NCI-H1105 treated with DMSO at 0.1 percent for 48 hours (cell line): ENCODE measurements around the gene ASB3.
"Not testable (repeated sequence)": the region's sequence is repeated elsewhere in the genome, so short reads cannot be mapped to it uniquely, and the experiment has no call there.

ENCODE experiments used
- DNase-seq: peaks from one replicate; lab custom pipeline; 2025; lab: John Stamatoyannopoulos, UW

The ASB3 gene

DNA sequence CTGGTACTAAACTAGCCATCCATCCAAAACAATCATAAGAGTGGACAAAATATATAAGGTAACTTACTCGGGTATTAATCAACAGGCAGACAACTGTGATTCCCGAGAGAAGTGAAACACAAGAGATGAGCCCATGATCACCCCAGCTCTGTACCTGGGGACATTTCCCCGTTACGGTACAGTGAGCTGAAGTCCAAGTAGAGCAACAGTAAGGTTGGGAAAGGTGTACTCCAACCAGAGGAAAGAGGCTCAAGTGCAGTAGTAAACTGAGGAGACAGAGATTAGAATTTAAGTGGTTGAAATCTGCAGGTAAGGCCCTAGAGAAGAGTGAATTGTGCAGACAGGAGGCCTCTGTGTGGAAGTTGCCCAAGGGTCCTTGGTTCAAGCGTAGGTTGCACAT lies 49.7 kb downstream of the ASB3 start:
- no peak for DNase-seq

DNA sequence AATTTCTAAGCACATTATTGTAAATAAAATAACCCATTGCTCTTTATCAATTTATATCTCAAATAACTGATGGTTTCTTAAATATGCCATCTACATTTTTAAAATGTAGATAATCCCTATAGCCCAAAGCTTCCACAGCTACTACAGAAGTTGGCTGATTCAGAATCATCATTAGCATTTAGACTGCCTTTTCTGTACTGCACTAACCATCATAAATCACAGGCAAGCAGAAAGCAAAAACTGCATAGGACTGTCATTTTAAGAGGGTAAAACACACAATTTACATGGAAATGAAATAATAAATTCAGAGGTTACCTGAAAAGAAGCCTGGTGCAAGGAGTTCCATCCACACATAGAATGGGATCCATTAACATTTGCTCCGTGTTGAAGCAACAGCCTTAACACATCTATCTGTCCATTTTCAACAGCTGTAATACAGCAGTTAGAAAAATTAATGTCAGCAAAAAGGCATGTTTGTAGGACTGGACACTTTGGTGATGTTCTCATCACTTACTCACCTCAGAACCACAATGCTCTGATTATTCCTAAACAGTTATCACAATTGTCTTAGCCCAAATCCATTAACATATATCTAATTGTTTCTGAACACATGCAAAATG lies 57.5 kb downstream of the ASB3 start:
- no peak for DNase-seq

DNA sequence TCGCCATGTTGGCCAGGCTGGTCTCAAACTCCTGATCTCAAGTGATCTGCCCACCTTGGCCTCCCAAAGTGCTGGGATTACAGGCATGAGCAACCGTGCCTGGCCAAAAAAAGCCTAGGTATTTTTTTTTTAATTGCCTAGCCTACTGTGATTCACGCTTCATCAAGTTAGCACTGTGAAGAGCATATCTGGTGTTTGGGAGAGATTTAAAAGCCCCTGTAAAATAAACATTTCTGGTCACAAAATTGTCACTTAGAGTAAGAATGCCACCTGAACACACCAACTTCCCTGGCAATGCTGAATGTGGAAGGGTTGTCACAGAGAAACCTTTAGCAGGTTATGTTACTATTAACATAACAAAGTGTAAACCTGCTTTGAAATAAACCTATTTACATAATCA lies 58.8 kb downstream of the ASB3 start:
- no peak for DNase-seq

DNA sequence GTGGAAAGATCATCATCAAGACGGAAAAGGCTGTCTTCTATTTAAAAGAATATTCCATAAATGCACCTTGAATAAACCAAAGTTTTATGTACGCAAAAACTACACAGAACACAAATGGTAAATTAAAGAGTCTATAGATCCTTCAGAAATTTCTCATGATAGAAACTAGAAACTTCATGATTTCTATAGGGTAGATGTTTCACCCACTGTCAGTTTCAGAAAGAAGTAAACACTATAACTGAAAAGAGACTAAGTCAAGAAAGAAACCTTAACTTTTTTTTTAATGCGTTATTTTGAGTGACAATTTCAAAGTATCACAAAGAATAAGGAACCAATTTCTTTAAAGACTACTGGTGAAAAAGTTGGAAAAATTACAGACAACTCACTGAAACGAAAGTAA lies 61.1 kb downstream of the ASB3 start:
- DNase-seq = no peak

DNA sequence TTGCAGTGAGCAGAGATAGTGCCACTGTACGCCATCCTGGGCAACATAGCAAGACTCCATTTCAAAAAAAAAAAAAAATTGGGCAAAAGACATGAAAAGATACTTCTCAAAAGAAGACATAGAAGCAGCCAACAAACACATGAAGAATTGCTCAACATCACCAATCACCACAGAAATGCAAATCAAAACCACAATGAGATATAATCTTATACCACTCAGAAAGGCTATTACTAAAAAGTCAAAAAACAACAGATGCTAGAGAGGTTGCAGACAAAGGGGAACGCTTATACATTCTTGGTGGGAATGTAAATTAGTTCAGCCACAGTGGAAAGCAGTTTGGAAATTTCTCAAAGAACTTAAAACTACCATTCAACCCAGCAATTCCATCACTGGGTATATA lies 62.2 kb downstream of the ASB3 start:
- DNase-seq = no peak

DNA sequence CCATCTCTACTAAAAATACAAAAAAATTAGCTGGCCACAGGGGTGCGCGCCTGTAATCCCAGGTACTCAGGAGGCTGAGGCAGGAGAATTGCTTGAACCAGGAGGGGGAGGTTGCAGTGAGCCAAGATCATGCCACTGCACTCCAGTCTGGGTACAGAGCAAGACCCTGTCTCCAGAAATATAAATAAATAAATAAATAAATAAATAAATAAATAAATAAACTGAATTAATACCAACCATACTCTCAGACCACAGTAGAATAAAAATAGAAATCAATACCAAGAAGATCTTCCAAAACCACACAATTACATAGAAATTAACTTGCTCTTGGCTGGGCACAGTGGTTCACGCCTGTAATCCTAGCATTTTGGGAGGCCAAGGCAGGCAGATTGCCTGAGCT lies 65.8 kb downstream of the ASB3 start:
- not testable (repeated sequence) for DNase-seq

DNA sequence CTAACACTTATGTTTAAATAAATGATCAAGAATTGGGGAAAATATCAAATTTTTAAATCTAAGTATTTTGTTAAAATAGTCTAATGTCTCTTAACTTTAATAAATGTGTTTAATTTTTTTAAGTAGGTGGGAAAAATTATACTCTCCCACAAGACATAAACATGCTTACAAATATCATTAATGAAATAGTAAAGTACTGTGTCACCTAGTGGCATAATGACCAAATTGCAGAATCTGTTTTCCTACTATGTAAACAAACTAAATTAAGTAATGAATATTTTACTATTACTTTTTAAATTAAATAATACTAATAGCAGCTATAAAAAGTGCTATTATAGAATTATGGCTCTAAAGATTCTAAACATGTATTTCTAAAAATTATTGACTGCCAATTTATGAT lies 71.2 kb downstream of the ASB3 start:
- DNase-seq = peak; percentile 4

DNA sequence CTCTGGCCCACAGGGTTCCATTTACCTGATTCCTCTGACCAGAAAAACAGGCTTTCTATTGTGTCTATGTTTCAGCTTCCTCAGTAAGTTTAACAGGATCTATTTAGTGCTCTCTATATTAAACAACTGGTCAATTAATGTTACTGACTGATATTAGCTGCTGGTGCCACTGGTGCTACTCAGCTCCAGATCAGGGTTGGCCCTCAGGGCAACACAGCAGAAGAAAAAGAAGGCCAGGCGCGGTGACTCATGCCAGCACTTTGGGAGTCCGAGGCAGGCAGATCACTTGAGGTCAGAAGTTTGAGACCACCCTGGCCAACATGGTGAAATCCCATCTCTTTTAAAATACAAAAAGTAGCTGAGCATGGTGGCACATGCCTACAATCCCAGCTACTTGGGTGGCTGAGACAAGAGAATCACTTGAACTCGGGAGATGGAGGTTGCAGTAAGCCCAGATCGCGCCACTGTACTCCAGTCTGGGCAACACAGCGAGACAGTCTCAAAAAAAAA lies 75.4 kb downstream of the ASB3 start:
- DNase-seq = no peak

DNA sequence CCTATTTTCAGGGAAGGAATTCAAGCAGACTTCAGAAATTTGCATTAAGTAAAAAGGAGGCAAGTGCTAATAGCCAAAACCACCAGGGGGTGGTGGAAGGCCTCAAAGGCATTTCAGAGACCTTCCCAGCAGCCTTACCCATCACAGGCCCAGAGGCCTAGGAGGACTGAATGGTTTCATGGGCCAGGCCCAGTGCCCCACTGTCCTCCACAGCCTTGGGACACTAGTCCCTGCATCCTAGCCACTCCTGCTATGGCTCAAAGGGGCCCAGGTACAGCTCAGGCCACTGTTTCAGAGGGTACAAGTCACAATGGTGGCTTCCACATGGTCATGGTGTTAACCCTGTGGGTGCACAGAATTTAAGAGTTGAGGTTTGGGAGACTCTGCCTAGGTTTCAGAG lies 77.8 kb downstream of the ASB3 start:
- no peak for DNase-seq

DNA sequence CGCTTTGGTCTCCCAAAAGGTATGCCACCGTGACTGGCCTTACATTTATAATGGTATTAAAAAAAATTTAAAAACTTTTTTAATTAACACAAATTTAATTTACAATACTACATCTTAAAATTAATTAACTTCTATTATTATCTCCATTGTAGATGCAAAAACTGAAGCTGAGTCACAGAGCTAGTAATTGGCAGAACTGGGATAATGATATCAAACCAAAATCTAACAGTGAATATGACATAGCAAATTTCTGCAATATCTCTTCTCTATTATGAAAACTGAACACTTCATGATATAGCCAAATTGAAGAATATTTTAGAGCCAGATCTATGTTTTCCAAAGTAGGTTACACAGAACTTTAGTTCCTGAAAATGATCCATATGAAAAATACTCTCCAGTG lies 85.5 kb downstream of the ASB3 start:
- no peak for DNase-seq

DNA sequence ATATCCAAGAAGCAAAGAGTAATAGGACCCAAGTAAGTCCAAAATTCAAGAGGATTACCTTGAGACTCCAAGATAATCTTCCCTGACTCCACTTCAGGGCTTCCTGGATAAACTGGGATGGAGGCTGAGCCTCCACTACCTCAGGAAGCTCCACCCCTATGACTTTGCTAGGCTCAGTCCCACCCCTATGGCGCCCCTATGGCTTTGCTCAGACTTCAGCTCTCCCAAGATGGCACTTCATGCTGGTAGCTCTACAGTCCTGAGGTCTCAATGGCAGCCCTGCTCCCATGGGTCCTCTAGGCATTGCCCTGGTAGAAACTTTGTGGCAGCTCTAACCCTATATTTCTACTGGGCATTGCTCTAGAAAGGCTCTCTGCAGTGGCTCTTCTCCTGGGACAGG lies 89.1 kb downstream of the ASB3 start:
- no peak for DNase-seq

DNA sequence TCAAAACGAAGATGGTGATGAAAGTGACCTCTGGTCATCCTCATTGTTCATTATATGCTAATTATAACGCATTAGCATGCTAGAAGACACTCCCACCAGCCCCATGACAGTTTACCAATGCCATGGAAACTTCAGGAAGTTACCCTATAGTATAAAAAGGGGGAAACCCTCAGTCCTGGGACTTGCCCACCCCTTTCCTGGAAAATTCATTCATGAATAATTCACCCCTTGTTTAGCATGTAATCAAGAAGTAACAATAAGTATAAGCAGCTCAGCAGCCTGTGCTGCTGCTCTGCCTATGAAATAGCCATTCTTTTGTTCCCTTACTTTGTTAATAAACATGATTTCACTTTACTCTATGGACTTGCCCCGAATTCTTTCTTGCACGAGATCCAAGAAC lies 89.7 kb downstream of the ASB3 start:
- DNase-seq = no peak

DNA sequence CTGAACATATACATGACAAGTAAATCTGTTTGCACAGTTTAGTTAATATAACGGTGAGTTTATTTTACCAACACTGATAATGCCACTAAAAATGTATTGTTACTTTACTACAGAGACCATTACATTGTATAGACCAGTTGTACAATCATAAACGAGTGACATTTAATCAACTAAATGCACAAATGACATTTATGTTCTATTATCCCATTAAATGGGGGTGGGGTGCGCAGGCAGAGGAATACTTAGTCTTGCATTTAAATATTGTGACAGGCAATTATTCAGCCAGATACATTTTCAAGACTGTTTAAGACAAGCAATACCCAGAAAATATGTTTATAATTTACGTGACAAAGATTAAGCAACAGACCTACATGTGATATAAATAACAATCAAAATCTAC lies 91.2 kb downstream of the ASB3 start:
- no peak for DNase-seq

DNA sequence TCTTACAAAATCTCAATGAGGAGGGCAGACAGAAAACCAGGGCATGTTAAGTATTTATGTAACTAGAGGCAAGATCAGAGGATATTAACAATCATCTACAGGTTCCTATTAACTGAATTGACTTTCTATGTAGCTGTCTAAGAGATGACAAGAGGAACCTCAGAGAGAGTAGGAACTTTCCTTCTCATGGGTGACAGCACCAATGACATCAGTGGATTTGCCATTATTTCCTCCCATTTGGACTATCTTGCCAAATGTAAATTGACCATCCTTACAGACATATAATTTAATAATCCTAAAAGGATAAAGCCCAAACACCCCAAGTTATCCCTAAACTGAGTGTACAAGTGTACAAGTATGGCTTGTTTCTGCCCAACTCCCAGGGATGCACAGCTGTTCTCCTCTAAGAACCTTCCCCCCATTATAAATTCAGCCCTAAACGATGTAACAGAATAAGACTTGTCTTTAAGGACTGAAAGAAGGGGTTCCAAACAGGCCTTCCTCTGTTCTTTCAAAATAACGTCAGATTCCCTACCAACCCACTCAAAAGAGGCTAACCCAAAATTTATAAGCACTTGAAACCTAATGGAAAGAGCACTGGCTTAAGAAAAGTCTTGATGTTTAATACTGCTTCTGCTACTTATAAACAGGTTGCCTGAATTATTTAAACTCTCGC lies 92.5 kb downstream of the ASB3 start:
- DNase-seq = no peak

DNA sequence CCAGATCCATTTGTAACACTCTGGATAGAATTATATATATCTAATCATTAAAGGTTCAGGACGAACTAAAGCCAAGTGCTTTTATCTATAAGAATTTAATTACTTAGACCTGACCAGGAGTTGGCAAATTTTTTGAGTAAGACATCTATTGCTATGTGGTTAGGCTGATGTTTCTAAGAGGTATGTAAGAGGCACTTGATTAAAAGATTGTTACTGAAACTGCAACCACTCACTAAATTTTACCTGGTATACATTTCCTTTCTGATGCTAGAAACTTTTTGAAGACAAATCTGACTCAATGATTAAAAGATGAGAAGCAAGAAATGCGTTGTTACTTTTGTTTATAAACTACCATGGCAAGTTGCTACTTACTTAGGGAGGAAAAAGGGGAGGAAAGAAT lies 95.9 kb downstream of the ASB3 start:
- no peak for DNase-seq

DNA sequence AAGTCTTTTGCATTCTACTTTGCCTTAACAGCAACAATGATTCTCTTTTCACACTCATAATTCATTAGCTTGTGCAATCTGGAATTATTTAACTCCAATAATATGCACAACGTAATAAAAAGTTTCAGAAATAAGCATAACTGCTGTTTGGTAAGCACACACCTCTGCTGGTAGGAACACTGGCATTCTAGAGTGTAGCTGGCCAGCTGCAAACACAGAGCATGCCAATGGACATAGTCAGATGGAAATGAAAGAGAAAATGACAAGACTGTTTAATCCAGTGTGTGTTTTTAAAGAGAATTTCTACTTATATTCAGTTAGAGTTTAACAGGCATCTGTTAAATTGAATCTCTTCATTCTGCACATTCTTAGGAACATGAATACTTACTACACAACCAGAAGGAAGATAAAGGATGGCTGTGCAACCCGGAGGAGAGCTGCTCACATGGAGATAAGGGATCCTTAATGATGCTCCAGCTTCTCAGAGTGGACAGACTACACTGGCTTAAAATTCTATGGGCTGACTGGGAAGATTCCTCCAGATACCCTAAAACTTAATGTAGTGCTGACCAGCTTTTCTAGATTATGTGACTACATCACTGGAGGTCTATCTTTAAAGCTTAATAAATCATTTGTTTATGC lies 113.8 kb downstream of the ASB3 start:
- no peak for DNase-seq

DNA sequence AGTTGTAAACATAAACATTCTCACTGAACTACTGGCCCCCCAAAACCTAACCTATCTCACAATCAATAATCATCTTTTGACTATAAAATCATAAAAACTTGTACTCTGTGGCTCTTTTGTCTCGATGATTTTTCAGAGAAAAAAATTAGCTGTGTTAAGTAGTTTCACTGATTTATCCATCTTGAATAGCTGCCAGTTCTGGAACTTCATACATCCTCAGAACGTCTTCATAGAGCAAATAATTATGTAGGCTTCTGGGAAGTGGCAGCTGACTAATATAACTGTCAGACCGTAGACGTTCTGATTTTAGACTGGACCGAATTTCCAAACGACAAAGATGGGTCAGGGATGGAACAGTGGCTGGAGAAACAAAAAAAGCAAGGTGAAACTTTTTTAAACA lies 116.4 kb downstream of the ASB3 start:
- DNase-seq = no peak

DNA sequence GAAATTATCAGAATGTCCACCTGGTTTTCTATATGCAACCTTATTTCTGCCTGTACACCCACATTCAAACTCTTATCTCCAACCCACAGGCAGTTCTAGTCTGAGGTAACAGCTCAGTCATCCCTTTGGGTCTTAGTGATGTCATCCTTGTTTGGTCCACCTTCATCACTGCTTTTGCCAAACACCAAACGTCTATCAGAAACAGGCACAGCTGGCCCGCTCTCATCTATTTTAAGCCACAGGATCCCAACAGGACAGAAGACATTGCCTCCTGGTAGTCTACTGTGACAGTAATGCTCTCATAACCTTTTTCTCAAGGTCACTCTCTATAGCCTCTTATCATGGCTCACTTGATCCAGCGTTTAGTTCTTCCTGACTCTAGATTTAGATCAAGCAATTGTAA lies 118.1 kb downstream of the ASB3 start:
- no peak for DNase-seq

DNA sequence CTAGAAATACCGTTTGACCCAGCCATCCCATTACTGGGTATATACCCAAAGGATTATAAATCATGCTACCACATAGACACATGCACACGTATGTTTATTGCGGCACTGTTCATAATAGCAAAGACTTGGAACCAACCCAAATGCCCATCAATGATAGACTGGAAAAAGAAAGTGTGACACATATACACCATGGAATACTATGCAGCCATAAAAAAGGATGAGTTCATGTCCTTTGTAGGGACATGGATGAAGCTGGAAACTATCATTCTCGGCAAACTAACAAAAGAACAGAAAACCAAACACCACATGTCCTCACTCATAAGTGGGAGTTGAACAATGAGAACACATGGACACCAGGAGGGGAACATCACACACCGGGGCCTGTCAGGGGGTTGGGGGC lies 119.6 kb downstream of the ASB3 start:
- DNase-seq = not testable (repeated sequence)

DNA sequence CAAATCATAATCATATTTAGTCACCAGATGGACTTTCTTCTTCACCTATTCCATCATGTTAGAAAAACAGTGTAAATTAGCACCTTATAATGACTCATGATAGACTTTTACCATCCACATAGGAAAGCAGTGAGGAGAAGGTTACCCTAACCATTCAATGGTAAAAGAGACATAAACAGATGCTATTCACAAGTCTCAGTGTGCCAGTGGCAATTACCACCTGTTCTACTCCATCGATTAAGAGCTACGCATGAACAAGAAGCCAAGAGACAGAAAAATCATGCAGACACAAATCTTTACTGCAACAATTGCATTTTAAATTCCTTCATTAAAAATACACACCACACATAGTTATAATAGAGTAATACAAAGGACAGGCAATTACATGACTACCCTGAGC lies 125.9 kb downstream of the ASB3 start:
- DNase-seq = no peak

DNA sequence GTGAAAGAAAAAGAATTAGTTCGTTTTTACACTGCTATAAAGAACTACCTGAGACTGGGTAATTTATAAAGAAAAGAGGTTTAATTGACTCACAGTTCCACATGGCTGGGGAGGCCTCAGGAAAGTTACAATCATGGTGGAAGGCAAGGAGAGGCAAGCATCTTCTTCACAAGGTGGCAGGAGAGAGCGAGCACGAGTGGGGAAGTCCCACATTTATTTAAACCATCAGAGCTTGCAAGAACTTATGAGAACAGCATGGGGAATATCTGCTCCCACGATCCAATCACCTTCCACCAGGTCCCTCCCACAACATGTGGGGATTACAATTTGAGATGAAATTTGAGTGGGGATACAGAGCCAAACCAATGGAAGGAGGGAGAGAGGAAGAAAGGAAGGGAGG lies 128.3 kb downstream of the ASB3 start:
- not testable (repeated sequence) for DNase-seq

DNA sequence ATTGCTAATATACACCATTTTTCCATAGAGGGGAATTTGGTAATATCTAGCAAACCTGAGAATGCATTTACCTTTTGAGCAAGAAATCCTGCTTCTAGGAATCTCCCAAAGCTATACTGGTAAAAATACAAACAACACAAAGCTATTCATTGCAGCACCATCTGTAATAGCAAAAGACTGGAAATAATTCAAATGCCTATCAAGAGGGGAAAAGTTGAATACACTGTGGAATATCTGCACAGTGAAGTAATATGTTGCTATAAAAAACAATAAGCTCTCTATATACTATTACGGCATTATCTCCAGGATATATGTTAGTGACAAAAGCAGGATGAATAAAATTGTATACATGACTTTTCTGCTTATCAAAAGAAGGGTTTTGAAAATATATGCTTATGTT lies 131.5 kb downstream of the ASB3 start:
- no peak for DNase-seq

DNA sequence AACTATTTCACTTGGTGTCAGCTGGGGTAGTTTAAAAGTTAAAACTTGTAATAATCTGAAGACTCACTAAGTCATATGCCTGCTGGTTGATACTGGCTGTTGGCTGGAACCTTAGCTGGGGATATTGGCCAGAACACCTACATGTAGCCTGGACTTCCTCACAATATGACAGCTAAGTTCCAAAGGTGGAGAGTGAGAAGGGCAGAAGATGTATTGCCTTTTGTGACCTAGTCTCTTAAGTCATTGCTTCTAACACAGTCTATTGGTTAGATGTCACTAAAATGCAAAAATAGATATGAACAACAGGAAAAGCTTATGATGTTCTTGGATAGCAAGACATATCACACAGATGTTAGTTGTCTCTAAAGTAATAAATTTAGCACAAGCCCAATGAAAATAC lies 132.4 kb downstream of the ASB3 start:
- DNase-seq = no peak

DNA sequence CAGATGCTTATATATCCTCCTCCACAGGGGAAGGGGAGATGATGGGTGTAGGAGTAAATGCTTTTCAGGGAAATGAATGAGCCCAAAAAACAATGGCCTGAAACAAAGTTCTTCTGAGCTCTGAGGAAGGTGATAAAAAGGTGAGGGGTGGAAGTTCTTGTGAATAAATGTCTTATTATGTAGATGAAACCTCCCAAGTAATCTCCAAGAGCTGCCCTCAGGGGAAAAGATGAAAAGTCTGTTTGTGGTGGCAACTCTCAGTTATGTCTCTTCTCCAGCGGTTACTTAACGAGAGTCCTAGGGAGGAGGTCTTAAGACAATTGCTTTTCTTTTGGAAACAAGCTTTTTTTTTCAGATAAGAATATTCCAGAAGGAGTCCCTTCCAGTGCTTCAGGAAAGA lies 134.6 kb downstream of the ASB3 start:
- DNase-seq = no peak
